Osteoblast (primary cell): Measurements from ENCODE around the gene ALMS1. TPM values are rescaled to one million over a fixed set of nuclear protein-coding genes. Genes with fewer than 3 reads are reported as not detected.

Source experiments
- DNase-seq: peaks from one replicate; pipeline ENCODE4 v3.0.0; 2011; ENCODE audit warnings: low spot score, mixed read lengths; ENCODE audit not compliant: insufficient read length; ENCODE audit errors: missing footprints
- H2AFZ ChIP-seq: 2 replicates; pipeline ENCODE4 v1.6.0; 2011; ENCODE audit warnings: mild to moderate bottlenecking, low read length
- H3K27ac ChIP-seq: 2 replicates; pipeline ENCODE4 v1.5.1; 2011; ENCODE audit warnings: mild to moderate bottlenecking, low read depth, low read length, moderate library complexity
- H3K27me3 ChIP-seq: 2 replicates; pipeline ENCODE4 v1.6.0; 2012; ENCODE audit warnings: mild to moderate bottlenecking, control low read depth, inconsistent platforms, low read length, moderate library complexity; ENCODE audit not compliant: insufficient read depth
- H3K36me3 ChIP-seq: 2 replicates; pipeline ENCODE4 v1.5.1; 2011; ENCODE audit warnings: mild to moderate bottlenecking, low read length, control low read depth, moderate library complexity; ENCODE audit not compliant: insufficient read depth
- H3K4me1 ChIP-seq: 2 replicates; pipeline ENCODE4 v1.5.1; 2011; ENCODE audit warnings: mild to moderate bottlenecking, low read length, control low read depth, moderate library complexity; ENCODE audit not compliant: insufficient read depth
- H3K4me2 ChIP-seq: 2 replicates; pipeline ENCODE4 v1.6.0; 2011; ENCODE audit warnings: mild to moderate bottlenecking, low read length; ENCODE audit not compliant: insufficient read depth
- H3K4me3 ChIP-seq: fragments of 200-600 bp; sonication (generic); 3 replicates; pipeline ENCODE4 v1.5.1; 2012; ENCODE audit warnings: mild to moderate bottlenecking, low read length, inconsistent platforms; ENCODE audit not compliant: insufficient read depth
- H3K79me2 ChIP-seq: 2 replicates; pipeline ENCODE4 v1.6.0; 2012; ENCODE audit warnings: mild to moderate bottlenecking, low read length, control low read depth, inconsistent platforms; ENCODE audit not compliant: insufficient read depth
- H3K9me3 ChIP-seq: 2 replicates; pipeline ENCODE4 v1.5.1; 2011; ENCODE audit warnings: low read depth, low read length, control low read depth
- H4K20me1 ChIP-seq: 2 replicates; pipeline ENCODE4 v1.6.0; 2012; ENCODE audit warnings: mild to moderate bottlenecking, low read length, control low read depth; ENCODE audit not compliant: insufficient read depth
- total RNA-seq: library from RNA; depleted of rRNA; stranded (reverse); fragments of >200 nt; gene quantifications from 2 replicates; pipeline ENCODE4 v1.2.3, GENCODE V29; 2012
- TF ChIP-seq, protein P1 (sequence below): IDR thresholded peaks from 2 replicates; pipeline ENCODE4 v1.5.1; 2011; ENCODE audit warnings: mild to moderate bottlenecking, low read depth, low read length, moderate library complexity; ENCODE audit errors: extremely low read depth

ALMS1 gene
- total RNA-seq, 1 donor = 22.1 TPM

DNA sequence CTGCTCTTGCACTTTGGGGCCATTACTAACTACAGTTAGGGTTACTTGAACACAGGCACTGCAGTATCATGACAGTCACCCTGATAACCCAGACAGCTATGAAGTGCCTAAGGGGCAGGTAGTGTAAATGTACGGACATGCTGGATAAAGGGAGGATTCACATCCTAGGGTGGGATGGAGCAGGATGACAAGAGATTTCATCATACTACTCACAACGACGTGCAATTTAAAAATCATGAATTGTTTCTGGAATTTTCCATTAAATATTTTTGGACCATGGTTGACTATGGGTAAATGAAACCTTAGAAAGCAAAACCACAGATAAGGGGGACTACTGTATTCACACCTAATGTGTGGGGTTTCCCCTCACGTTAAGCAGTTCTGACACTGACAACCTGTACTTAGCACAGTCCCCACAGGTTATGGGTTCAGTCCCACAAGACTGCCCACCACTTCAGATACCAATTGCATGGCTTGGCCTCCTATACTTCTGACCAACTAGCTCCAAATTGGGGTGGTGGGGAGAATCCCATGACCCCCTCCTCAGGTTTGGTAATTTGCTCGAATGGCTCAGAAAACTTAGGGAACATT, 180.7 kb downstream of the ALMS1 start:
- no peaks in the 10 kb centered on the region for H3K4me1 ChIP-seq
- no peak overlapping the region for H2AFZ ChIP-seq
- TF ChIP-seq, protein P1, sequence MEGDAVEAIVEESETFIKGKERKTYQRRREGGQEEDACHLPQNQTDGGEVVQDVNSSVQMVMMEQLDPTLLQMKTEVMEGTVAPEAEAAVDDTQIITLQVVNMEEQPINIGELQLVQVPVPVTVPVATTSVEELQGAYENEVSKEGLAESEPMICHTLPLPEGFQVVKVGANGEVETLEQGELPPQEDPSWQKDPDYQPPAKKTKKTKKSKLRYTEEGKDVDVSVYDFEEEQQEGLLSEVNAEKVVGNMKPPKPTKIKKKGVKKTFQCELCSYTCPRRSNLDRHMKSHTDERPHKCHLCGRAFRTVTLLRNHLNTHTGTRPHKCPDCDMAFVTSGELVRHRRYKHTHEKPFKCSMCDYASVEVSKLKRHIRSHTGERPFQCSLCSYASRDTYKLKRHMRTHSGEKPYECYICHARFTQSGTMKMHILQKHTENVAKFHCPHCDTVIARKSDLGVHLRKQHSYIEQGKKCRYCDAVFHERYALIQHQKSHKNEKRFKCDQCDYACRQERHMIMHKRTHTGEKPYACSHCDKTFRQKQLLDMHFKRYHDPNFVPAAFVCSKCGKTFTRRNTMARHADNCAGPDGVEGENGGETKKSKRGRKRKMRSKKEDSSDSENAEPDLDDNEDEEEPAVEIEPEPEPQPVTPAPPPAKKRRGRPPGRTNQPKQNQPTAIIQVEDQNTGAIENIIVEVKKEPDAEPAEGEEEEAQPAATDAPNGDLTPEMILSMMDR = no peak
- no peak overlapping the region for H3K27ac ChIP-seq
- no peaks in the 10 kb centered on the region for H3K79me2 ChIP-seq
- no peak overlapping the region for H3K4me2 ChIP-seq
- H3K27me3 ChIP-seq = no peaks in the 10 kb centered on the region
- H3K9me3 ChIP-seq = no peaks in the 10 kb centered on the region
- no peak for DNase-seq
- no peaks in the 10 kb centered on the region for H4K20me1 ChIP-seq
- H3K36me3 ChIP-seq = no peaks in the 10 kb centered on the region
- H3K4me3 ChIP-seq = no peak overlapping the region

- no peak overlapping the region for H3K27ac ChIP-seq
- no peak overlapping the region for H3K4me3 ChIP-seq
- H4K20me1 ChIP-seq = no peaks in the 10 kb centered on the region
- TF ChIP-seq, protein P1 = no peak
- no peaks in the 10 kb centered on the region for H3K27me3 ChIP-seq
- no peaks in the 10 kb centered on the region for H3K9me3 ChIP-seq
- no peak overlapping the region for H2AFZ ChIP-seq
- H3K79me2 ChIP-seq = no peaks in the 10 kb centered on the region
- DNase-seq = no peak
- H3K36me3 ChIP-seq = peaks cover 9% of the 10 kb centered on the region
- no peaks in the 10 kb centered on the region for H3K4me1 ChIP-seq
- H3K4me2 ChIP-seq = no peak overlapping the region
Measured at GRCh38 chr2:73575261-73575660, 189.6 kb downstream of the ALMS1 start.

DNA sequence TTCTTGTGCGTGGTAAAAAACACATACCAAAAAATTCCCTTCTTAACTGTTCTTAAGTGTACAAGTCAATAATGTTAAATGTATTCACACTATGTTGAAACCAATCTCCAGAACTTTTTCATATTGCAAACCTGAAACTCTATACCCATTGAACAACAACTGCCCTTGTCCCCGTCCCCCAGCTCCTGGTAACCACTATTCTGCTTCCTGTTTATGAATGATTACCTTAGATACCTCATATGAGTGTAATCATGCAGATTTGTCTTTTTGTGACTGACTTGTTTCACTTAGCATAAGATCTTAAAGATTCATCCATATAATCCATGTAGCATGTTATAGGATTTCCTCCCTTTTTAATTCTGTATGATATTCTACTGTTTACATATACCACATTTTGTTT, 196.7 kb downstream of the ALMS1 start:
- Histone ChIP-seq H3K79me2 (no peaks in the 10 kb centered on the region), H3K4me3 (no peak overlapping the region), H3K9me3 (no peaks in the 10 kb centered on the region), H3K27me3 (no peaks in the 10 kb centered on the region), H4K20me1 (no peaks in the 10 kb centered on the region), H3K4me2 (no peak overlapping the region), H3K27ac (no peak overlapping the region), H2AFZ (no peak overlapping the region), H3K4me1 (no peaks in the 10 kb centered on the region), H3K36me3 (no peaks in the 10 kb centered on the region)
- TF ChIP-seq, protein P1 = no peak
- no peak for DNase-seq

- no peak overlapping the region for H3K27ac ChIP-seq
- no peak overlapping the region for H3K4me3 ChIP-seq
- H3K27me3 ChIP-seq = no peaks in the 10 kb centered on the region
- DNase-seq = no peak
- no peak overlapping the region for H2AFZ ChIP-seq
- no peaks in the 10 kb centered on the region for H3K4me1 ChIP-seq
- no peaks in the 10 kb centered on the region for H4K20me1 ChIP-seq
- no peak overlapping the region for H3K4me2 ChIP-seq
- H3K36me3 ChIP-seq = no peaks in the 10 kb centered on the region
- no peaks in the 10 kb centered on the region for H3K9me3 ChIP-seq
- no peaks in the 10 kb centered on the region for H3K79me2 ChIP-seq
- TF ChIP-seq, protein P1 = no peak
Measured at GRCh38 chr2:73588177-73588576, 202.5 kb downstream of the ALMS1 start.
